ENCODE data around the gene ENC1. TPM values are rescaled to one million over a fixed set of nuclear protein-coding genes. Genes with fewer than 3 reads are reported as not detected.

ENC1 gene, protein sequence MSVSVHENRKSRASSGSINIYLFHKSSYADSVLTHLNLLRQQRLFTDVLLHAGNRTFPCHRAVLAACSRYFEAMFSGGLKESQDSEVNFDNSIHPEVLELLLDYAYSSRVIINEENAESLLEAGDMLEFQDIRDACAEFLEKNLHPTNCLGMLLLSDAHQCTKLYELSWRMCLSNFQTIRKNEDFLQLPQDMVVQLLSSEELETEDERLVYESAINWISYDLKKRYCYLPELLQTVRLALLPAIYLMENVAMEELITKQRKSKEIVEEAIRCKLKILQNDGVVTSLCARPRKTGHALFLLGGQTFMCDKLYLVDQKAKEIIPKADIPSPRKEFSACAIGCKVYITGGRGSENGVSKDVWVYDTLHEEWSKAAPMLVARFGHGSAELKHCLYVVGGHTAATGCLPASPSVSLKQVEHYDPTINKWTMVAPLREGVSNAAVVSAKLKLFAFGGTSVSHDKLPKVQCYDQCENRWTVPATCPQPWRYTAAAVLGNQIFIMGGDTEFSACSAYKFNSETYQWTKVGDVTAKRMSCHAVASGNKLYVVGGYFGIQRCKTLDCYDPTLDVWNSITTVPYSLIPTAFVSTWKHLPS
- total RNA-seq, result 10 to 100 TPM in 1 of 9 donors, 1 to 10 TPM in 8; 3.1 to 11.0 (median 5.5) TPM
- polyA plus RNA-seq, result 1 to 10 TPM; 1.4 to 3.1 TPM
- long read RNA-seq, donor 1, full-length matches to known transcripts, result 1 of 1 reads
- long read RNA-seq, donor 1, partial matches to known transcripts, result 0 of 1 reads
- long read RNA-seq, donor 1, other reads (novel, unspliced or antisense), result 0 of 1 reads
- long read RNA-seq, donor 2, full-length matches to known transcripts, result 7 of 9 reads
- long read RNA-seq, donor 2, partial matches to known transcripts, result 0 of 9 reads
- long read RNA-seq, donor 2, other reads (novel, unspliced or antisense), result 2 of 9 reads
- long read RNA-seq, donor 3, full-length matches to known transcripts, result 7 of 7 reads
- long read RNA-seq, donor 3, partial matches to known transcripts, result 0 of 7 reads
- long read RNA-seq, donor 3, other reads (novel, unspliced or antisense), result 0 of 7 reads

GRCh38 chr5:74640450-74640953 is at the start of gene ENC1:
ENC1 (minus strand) TSS chr5:74640728; CDS start chr5:74636485, 4,243 bp downstream.
- peaks cover 0 to 8% (median 3%) of the 10 kb centered on the region in 9 donors for H3K36me3 ChIP-seq
- peak within 1 kb of the TSS; percentile 69 to 91 (median 80) for H3K4me3 ChIP-seq
- peak within 1 kb of the TSS; percentile 81 to 96 (median 92) for H3K27ac ChIP-seq
- DNase-seq (peak; percentile 89 to 96 (median 90)), ATAC-seq (peak; percentile 76 to 94 (median 86))
- no peaks in the 10 kb centered on the region for H3K9me3 ChIP-seq
- no peaks in the 10 kb centered on the region for H3K27me3 ChIP-seq
- peaks cover 0 to 62% (median 31%) of the 10 kb centered on the region in 12 donors for H3K4me1 ChIP-seq
- 0 to 2% (median 1%) methylated on average over 33 to 59 of the region's 59 CpGs for WGBS, 4 donors
- intact Hi-C loops (cut with DNase I), result loop anchor here (2.0 to 10.0 kb wide), 18 partner anchors 102 to 1046 kb away; no protein-coding TSS in a partner anchor
- TF ChIP-seq, protein P1, sequence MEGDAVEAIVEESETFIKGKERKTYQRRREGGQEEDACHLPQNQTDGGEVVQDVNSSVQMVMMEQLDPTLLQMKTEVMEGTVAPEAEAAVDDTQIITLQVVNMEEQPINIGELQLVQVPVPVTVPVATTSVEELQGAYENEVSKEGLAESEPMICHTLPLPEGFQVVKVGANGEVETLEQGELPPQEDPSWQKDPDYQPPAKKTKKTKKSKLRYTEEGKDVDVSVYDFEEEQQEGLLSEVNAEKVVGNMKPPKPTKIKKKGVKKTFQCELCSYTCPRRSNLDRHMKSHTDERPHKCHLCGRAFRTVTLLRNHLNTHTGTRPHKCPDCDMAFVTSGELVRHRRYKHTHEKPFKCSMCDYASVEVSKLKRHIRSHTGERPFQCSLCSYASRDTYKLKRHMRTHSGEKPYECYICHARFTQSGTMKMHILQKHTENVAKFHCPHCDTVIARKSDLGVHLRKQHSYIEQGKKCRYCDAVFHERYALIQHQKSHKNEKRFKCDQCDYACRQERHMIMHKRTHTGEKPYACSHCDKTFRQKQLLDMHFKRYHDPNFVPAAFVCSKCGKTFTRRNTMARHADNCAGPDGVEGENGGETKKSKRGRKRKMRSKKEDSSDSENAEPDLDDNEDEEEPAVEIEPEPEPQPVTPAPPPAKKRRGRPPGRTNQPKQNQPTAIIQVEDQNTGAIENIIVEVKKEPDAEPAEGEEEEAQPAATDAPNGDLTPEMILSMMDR (IDR thresholded peaks at IDR 0.05), result peak; percentile 39 to 66 (median 54)
- TF ChIP-seq POLR2A (IDR thresholded peaks at IDR 0.05), result peak in 1 of 2 donors; percentile 71

DNA sequence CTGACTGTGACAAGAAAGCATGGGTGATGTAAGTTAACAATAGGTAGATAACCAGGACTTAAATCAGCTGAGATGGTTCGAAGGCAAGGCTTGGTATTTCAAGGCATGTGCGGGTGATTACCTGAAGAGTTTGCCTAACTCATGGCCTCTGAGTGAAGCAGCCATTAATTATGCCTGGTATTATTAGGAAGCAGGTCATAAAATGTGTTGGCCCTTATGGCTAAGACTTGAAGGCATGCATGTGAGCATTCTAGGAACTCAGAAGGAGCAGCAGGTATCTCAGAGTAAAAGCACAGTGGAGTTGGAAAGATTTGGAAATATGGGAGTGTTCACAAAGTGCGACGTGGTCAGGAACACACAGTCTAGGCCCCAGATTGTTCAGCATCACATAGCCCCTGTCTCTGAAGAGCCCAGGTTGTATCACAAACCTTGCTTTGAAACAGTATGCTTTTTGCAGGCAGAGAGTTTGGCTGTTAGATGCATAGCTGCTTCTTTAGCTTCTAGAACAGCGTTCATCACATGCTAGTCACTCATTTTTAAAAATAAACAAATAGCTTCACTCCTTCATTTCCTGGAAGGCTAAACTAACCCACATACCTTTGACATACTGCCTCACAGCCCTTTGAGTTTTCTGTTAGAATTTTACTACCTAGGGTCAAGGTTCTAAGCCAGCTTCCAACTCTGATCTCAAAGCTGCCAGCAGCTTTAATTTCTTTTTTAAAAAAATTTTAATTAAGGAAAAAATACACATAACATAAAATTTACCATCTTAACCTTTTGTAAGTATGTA is 46.6 kb upstream of the ENC1 start:
- TF ChIP-seq, protein P1 (IDR thresholded peaks at IDR 0.05), result no peak
- no peak for TF ChIP-seq POLR2A (IDR thresholded peaks at IDR 0.05)
- H3K4me1 ChIP-seq, result peaks cover 0 to 29% (median 18%) of the 10 kb centered on the region in 12 donors
- WGBS, 4 donors, result 74 to 82% (median 81%) methylated on average over 5 of the region's 5 CpGs
- peak overlapping the region in 5 of 12 donors; percentile 79 to 98 (median 94) for H3K4me3 ChIP-seq
- intact Hi-C loops (cut with DNase I), result loop anchor here in 4 of 10 donors (5.0 to 10.0 kb wide), 3 partner anchors 80 to 1122 kb away; partner anchors contain the start of genes GFM2 (in 2 of the 4), NSA2 (in 2 of the 4), ANKRA2 (in 1 of the 4) and GCNT4 (in 1 of the 4)
- H3K36me3 ChIP-seq, result peaks cover 0 to 35% (median 30%) of the 10 kb centered on the region in 9 donors
- H3K9me3 ChIP-seq, result no peaks in the 10 kb centered on the region
- DNase-seq (no peak), ATAC-seq (no peak)
- H3K27ac ChIP-seq, result peak overlapping the region in 5 of 12 donors; percentile 87 to 96 (median 91)
- H3K27me3 ChIP-seq, result no peaks in the 10 kb centered on the region

- Histone ChIP-seq H3K4me1 (peaks cover 0 to 29% (median 18%) of the 10 kb centered on the region in 12 donors), H3K27me3 (no peaks in the 10 kb centered on the region), H3K36me3 (peaks cover 0 to 24% (median 19%) of the 10 kb centered on the region in 9 donors), H3K4me3 (peak overlapping the region; percentile 79 to 99 (median 93)), H3K27ac (peak overlapping the region in 10 of 12 donors; percentile 79 to 96 (median 90)), H3K9me3 (no peaks in the 10 kb centered on the region)
- DNase-seq (peak in 2 of 5 donors; percentile 10 to 25), ATAC-seq (peak; percentile 16 to 52 (median 33))
- no peak for TF ChIP-seq POLR2A (IDR thresholded peaks at IDR 0.05)
- TF ChIP-seq, protein P1 (IDR thresholded peaks at IDR 0.05), result no peak
- intact Hi-C loops (cut with DNase I), result loop anchor here in 4 of 10 donors (5.0 to 10.0 kb wide), 3 partner anchors 81 to 1121 kb away; partner anchors contain the start of genes GFM2 (in 2 of the 4), NSA2 (in 2 of the 4), ANKRA2 (in 1 of the 4) and GCNT4 (in 1 of the 4)
- WGBS, 4 donors, result 43 to 50% (median 46%) methylated on average over 10 of the region's 10 CpGs
Measured at GRCh38 chr5:74685979-74686631, 45.6 kb upstream of the ENC1 start.

Measured in heart left ventricle (tissue), 16 donors.